ENCODE measurements around the gene PARD6G.

GRCh38 chr18:80149667-80150066 is 97.6 kb downstream of the PARD6G start:
- TF ChIP-seq CTCF (IDR thresholded peaks at IDR 0.05) = no peak
- TF ChIP-seq POLR2A (IDR thresholded peaks at IDR 0.05) = no peak
- TF ChIP-seq POLR2AphosphoS5 (IDR thresholded peaks at IDR 0.05) = no peak
